Activated CD4-positive, alpha-beta T cell treated with anti-CD3 and anti-CD28 coated beads for 36 hours (primary cell): ENCODE measurements around the gene TMEM35A. TPM values are rescaled to one million over a fixed set of nuclear protein-coding genes. Genes with fewer than 3 reads are reported as not detected.
"Not testable (repeated sequence)": the region's sequence is repeated elsewhere in the genome, so short reads cannot be mapped to it uniquely, and the experiment has no call there.

Source experiments
- ATAC-seq: fragments of 200-7000 bp; cut with Tn5 transposase; one replicate; pipeline ENCODE4 v1.10.0; 2021; ENCODE audit warnings: mild to moderate bottlenecking, moderate library complexity
- CTCF ChIA-PET: fragments of 350-600 bp; sonication (Branson Sonifier 250); formaldehyde crosslinking; loops from one replicate; lab custom pipeline; 2021; ENCODE audit warnings: antibody characterized with exemption; lab: Charles Lee
- POLR2A ChIA-PET: fragments of 350-600 bp; sonication (Branson Sonifier 250); formaldehyde crosslinking; loops from one replicate; lab custom pipeline; 2021; ENCODE audit warnings: antibody characterized with exemption, inconsistent platforms; lab: Charles Lee
- DNase-seq: peaks from one replicate; pipeline ENCODE4 v3.0.0-alpha.2; 2020
- H3K27ac Mint-ChIP-seq: one replicate; pipeline ENCODE4 v1.8.0; 2021; ENCODE audit warnings: mixed read lengths
- H3K27me3 Mint-ChIP-seq: one replicate; pipeline ENCODE4 v1.8.0; 2021; ENCODE audit warnings: mixed read lengths
- H3K36me3 Mint-ChIP-seq: one replicate; pipeline ENCODE4 v1.8.0; 2021; ENCODE audit warnings: low read depth, mixed read lengths
- H3K4me1 Mint-ChIP-seq: one replicate; pipeline ENCODE4 v1.8.0; 2021; ENCODE audit warnings: mixed read lengths
- H3K4me3 Mint-ChIP-seq: one replicate; pipeline ENCODE4 v1.8.0; 2021; ENCODE audit warnings: mild to moderate bottlenecking, moderate library complexity, mixed read lengths
- H3K9me3 Mint-ChIP-seq: one replicate; pipeline ENCODE4 v1.8.0; 2021; ENCODE audit warnings: low read depth, mixed read lengths
- intact Hi-C, 2 experiments: fragments of 100-400 bp; cut with DNase I in 1 of 2; cut with micrococcal nuclease in 1 of 2; formaldehyde crosslinking; loops; one replicate each; pipeline versions ENCODE4 v1.14.2 to v1.15.1; 2022 to 2024; cut with DNase I, micrococcal nuclease
- total RNA-seq, 2 experiments: library from RNA; stranded (reverse); gene quantifications; one replicate each; pipeline ENCODE4 v1.2.3, GENCODE V29; 2021

The TMEM35A gene
- total RNA-seq = not detected

GRCh38 chrX:101078716-101079598, at the start of gene TMEM35A:
Gene TMEM35A, plus strand, starts transcription at chrX:101078879. Its CDS starts 124 bp downstream, at chrX:101079003.
- CTCF ChIA-PET = no interaction called here
- POLR2A ChIA-PET = no interaction called here
- intact Hi-C loops = no loop called here
- Mint-ChIP-seq H3K27ac (no peak within 1 kb of the TSS), H3K9me3 (no peaks in the 10 kb centered on the region), H3K4me3 (no peak within 1 kb of the TSS), H3K4me1 (peaks cover 8% of the 10 kb centered on the region), H3K27me3 (peaks cover 14% of the 10 kb centered on the region), H3K36me3 (no peaks in the 10 kb centered on the region)
- DNase-seq (no peak), ATAC-seq (no peak)

DNA sequence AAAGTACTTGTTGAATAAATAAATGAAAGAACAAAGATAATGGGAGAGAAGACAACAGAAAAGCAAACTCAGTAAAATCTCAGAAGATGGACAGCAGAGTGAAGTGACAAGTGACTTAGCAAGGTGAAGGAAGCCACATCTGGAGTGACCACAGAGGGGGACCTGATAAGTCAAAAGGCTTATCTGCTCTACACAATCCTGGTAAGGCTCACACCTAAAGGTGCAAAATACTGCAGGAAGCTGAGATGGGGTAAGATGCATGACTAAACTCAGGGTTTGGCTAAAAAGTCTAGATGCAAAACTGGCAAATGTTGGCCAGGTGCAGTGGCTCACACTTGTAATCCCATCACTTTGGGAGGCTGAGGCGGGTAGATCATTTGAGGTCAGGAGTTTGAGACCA, 49.0 kb upstream of the TMEM35A start:
- intact Hi-C loops = no loop called here
- ChIA-PET POLR2A (no interaction called here), CTCF (no interaction called here)
- Mint-ChIP-seq H3K36me3 (peaks cover 23% of the 10 kb centered on the region), H3K27me3 (no peaks in the 10 kb centered on the region), H3K27ac (no peak overlapping the region), H3K9me3 (no peaks in the 10 kb centered on the region), H3K4me1 (peaks cover 4% of the 10 kb centered on the region), H3K4me3 (no peak overlapping the region)
- ATAC-seq (no peak), DNase-seq (no peak)

DNA sequence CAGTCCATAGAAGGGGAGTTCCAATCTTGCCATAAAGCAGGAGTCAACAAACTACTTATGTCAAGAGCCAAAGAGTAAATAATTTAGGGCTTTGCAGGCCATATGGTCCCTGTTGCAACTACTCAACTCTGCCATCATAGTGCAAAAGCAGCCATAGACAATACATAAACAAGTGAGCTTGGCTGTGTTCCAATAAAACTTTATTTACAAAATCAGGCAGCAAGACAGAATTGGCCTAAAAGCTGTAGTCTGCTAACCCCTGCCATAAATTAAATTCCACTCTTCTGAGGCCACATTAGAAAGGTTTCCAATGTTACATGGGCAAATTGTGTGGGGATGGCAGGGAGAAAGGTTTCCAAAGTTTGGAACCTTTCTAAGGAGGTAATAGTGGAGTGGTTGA, 41.4 kb upstream of the TMEM35A start:
- no peak for ATAC-seq
- H3K27me3 Mint-ChIP-seq = no peaks in the 10 kb centered on the region
- H3K4me1 Mint-ChIP-seq = peaks cover 6% of the 10 kb centered on the region
- CTCF ChIA-PET = no interaction called here
- intact Hi-C loops = no loop called here
- H3K36me3 Mint-ChIP-seq = peaks cover 24% of the 10 kb centered on the region
- DNase-seq = no peak
- no peak overlapping the region for H3K4me3 Mint-ChIP-seq
- POLR2A ChIA-PET = no interaction called here
- H3K27ac Mint-ChIP-seq = no peak overlapping the region
- H3K9me3 Mint-ChIP-seq = no peaks in the 10 kb centered on the region

GRCh38 chrX:101040197-101040596, 38.5 kb upstream of the TMEM35A start:
- peak; percentile 84 for ATAC-seq
- peaks cover 6% of the 10 kb centered on the region for H3K4me1 Mint-ChIP-seq
- H3K4me3 Mint-ChIP-seq = no peak overlapping the region
- ChIA-PET POLR2A (interaction anchor here (0.6 kb wide), 1 partner anchor 21 kb away, joined by 3 read pairs; no protein-coding TSS in a partner anchor), CTCF (interaction anchor here (0.6 to 1.1 kb wide), 2 partner anchors 52 to 200 kb away, joined by 3 read pairs; no protein-coding TSS in a partner anchor)
- H3K27ac Mint-ChIP-seq = no peak overlapping the region
- intact Hi-C loops = no loop called here
- H3K36me3 Mint-ChIP-seq = peaks cover 28% of the 10 kb centered on the region
- no peaks in the 10 kb centered on the region for H3K9me3 Mint-ChIP-seq
- peak; percentile 5 for DNase-seq
- H3K27me3 Mint-ChIP-seq = no peaks in the 10 kb centered on the region

- Mint-ChIP-seq H3K4me3 (peak overlapping the region; percentile 83), H3K27me3 (no peaks in the 10 kb centered on the region), H3K4me1 (peaks cover 26% of the 10 kb centered on the region), H3K36me3 (peaks cover 13% of the 10 kb centered on the region), H3K27ac (peak overlapping the region; percentile 94), H3K9me3 (no peaks in the 10 kb centered on the region)
- no peak for DNase-seq
- intact Hi-C loops = loop anchor here (1.0 to 5.0 kb wide), 9 partner anchors 47 to 356 kb away; partner anchors contain the start of genes CENPI (in 1 of the 2), CSTF2 (in 1 of the 2), GLA (in 1 of the 2) and HNRNPH2 (in 1 of the 2)
- ATAC-seq = no peak
- CTCF ChIA-PET = no interaction called here
- POLR2A ChIA-PET = no interaction called here
Observed at GRCh38 chrX:101051153-101051548, 27.5 kb upstream of the TMEM35A start.

GRCh38 chrX:101051549-101052302, 27.0 kb upstream of the TMEM35A start, which contains the start of gene TRMT2B:
Gene TRMT2B, minus strand, starts transcription at chrX:101052111. Its CDS starts 9,822 bp downstream, at chrX:101042289.
- ChIA-PET CTCF (no interaction called here), POLR2A (no interaction called here)
- intact Hi-C loops = loop anchor here (1.0 to 5.0 kb wide), 10 partner anchors 47 to 356 kb away; partner anchors contain the start of genes CENPI (in 2 of the 2), CSTF2 (in 1 of the 2), GLA (in 1 of the 2) and HNRNPH2 (in 1 of the 2)
- peak within 1 kb of the TSS; percentile 83 for H3K4me3 Mint-ChIP-seq
- H3K4me1 Mint-ChIP-seq = peaks cover 29% of the 10 kb centered on the region
- peak; percentile 88 for ATAC-seq
- H3K36me3 Mint-ChIP-seq = peaks cover 13% of the 10 kb centered on the region
- peak; percentile 90 for DNase-seq
- no peaks in the 10 kb centered on the region for H3K9me3 Mint-ChIP-seq
- peak within 1 kb of the TSS; percentile 94 for H3K27ac Mint-ChIP-seq
- H3K27me3 Mint-ChIP-seq = no peaks in the 10 kb centered on the region

- intact Hi-C loops = not testable (repeated sequence)
Observed at GRCh38 chrX:101056551-101056950, 22.1 kb upstream of the TMEM35A start.

DNA sequence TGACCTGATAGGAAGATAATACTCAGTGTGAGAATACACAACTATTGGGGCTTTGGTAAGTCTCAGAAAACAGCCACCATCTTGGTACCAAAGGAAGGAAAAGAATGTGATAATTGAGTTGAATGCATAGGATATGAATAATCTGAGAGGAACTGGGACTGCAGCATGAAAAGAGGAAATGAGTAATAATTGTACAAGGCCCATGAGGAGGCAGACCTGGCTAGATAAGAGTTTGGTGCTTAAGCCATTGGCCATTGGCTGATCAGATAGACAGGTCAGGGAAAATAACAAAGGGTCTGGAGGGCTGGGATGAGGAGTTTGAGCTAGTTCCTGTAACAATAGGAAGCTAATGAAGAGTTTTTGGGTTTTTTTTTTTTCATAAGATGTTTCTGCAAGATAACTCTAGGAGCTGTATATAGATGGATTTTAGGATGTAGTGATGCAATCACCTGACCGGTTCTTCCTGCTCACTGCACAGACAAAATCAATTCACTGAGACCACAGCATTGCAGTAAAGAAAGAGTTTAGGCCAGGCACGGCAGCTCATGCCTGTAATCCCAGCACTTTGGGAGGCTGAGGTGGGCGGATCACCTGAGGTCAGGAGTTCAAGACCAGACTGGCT, 21.5 kb upstream of the TMEM35A start:
- Mint-ChIP-seq H3K36me3 (no peaks in the 10 kb centered on the region), H3K4me3 (no peak overlapping the region), H3K4me1 (peaks cover 11% of the 10 kb centered on the region), H3K27ac (peak overlapping the region; percentile 40), H3K27me3 (no peaks in the 10 kb centered on the region), H3K9me3 (no peaks in the 10 kb centered on the region)
- ATAC-seq (peak; percentile 82), DNase-seq (peak; percentile 6)
- ChIA-PET POLR2A (no interaction called here), CTCF (no interaction called here)
- intact Hi-C loops = no loop called here

More at GRCh38 chrX:101056551-101056950, 22.1 kb upstream of the TMEM35A start:
- POLR2A ChIA-PET, H3K36me3 Mint-ChIP-seq, CTCF ChIA-PET, H3K27me3 Mint-ChIP-seq, ATAC-seq, DNase-seq, H3K9me3 Mint-ChIP-seq, H3K4me3 Mint-ChIP-seq: not testable (repeated sequence)
- Mint-ChIP-seq H3K4me1 (peaks cover 13% of the 10 kb centered on the region), H3K27ac (peak overlapping the region; percentile 40)

DNA sequence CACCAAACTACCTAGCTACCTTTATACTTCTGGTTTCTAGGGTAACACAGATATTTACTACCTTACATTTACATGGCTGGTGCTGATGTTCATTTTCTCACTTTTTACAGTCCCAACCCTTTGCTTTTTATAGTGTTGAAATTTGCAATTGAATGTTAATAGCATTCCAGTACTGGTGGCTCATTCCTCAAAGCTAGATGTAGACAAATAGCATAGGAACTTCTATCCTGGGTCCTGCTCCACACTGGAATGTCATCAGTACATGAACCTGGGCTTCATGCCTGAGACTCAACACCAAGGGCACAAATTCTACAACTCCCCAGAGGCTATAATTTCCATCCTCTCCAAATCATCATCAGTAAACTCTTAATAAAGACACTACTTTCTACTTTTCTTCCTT, 16.5 kb upstream of the TMEM35A start:
- H3K27ac Mint-ChIP-seq = no peak overlapping the region

DNA sequence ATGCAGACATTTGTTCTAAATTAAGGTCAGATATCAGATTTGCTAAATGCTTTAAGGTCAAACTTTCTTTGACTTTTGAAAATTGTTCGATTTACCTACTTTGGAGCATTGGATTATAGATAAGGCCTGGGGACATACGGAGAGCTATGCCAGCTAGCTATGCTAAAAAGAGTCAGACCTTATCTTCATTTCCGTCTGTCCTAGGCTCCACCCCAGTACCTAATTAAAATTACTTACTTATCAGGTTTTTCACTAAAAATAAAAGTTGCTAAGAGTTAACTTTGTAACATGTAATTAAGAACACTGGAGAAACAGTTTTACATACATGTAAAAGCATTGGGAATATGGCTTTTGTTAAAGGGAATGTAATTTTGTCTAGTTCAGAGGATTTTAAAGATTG, 7.1 kb upstream of the TMEM35A start:
- POLR2A ChIA-PET = no interaction called here
- no peaks in the 10 kb centered on the region for H3K36me3 Mint-ChIP-seq
- no peak overlapping the region for H3K27ac Mint-ChIP-seq
- H3K9me3 Mint-ChIP-seq = no peaks in the 10 kb centered on the region
- DNase-seq (no peak), ATAC-seq (no peak)
- H3K27me3 Mint-ChIP-seq = no peaks in the 10 kb centered on the region
- no peaks in the 10 kb centered on the region for H3K4me1 Mint-ChIP-seq
- CTCF ChIA-PET = no interaction called here
- H3K4me3 Mint-ChIP-seq = no peak overlapping the region
- intact Hi-C loops = no loop called here

More for the DNA sequence above, 16.5 kb upstream of the TMEM35A start:
- Mint-ChIP-seq H3K4me3 (no peak overlapping the region), H3K9me3 (no peaks in the 10 kb centered on the region), H3K4me1 (peaks cover 1% of the 10 kb centered on the region), H3K36me3 (no peaks in the 10 kb centered on the region), H3K27me3 (no peaks in the 10 kb centered on the region)
- no peak for ATAC-seq
- DNase-seq = no peak
- intact Hi-C loops = no loop called here
- POLR2A ChIA-PET = no interaction called here
- CTCF ChIA-PET = no interaction called here

DNA sequence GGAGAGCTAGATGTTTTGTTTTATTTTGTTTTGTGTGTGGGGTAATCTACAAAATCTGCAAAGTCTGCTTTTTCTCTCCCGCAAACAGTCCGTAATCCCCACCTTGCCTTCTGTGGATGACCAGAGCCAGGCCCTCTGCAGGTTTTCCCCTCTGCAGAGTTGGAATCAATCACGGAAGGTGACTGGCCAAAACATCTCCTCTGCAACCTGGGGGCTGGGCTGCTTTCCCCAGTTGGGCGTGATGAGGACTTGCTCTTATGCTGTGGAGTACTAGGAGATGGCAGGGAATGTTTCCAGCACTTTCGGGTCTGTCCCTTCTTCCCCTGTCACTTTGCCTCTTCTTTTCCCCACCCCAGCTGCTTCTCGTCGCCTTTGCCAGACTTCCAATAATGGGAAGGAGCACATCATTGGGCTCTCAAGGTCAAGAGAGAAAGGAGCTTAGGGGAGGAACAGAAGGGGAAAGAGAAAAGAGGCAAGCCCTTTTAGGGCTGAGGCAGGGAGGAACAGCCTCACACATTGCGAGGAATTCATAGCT, 1.1 kb downstream of the TMEM35A start:
- Mint-ChIP-seq H3K9me3 (no peaks in the 10 kb centered on the region), H3K27ac (no peak overlapping the region), H3K36me3 (no peaks in the 10 kb centered on the region), H3K4me1 (peaks cover 8% of the 10 kb centered on the region), H3K27me3 (peaks cover 14% of the 10 kb centered on the region), H3K4me3 (no peak overlapping the region)
- ATAC-seq = no peak
- ChIA-PET CTCF (no interaction called here), POLR2A (interaction anchor here (0.6 kb wide), 1 partner anchor 18 kb away, joined by 3 read pairs; the partner anchor contains the start of gene CENPI)
- intact Hi-C loops = no loop called here
- no peak for DNase-seq
